NCI-H2196 treated with DMSO at 0.1 percent for 48 hours (cell line): ENCODE data around the gene CCDC33.
A peak's percentile ranks its signal among the peaks of the same experiment; 100 is the strongest.

Experiments
- DNase-seq: peaks from one replicate; lab custom pipeline; 2025; ENCODE audit not compliant: unreplicated experiment; lab: John Stamatoyannopoulos, UW

The CCDC33 gene

GRCh38 chr15:74377831-74378766 lies 142.0 kb downstream of the CCDC33 start:
- DNase-seq: no peak

DNA sequence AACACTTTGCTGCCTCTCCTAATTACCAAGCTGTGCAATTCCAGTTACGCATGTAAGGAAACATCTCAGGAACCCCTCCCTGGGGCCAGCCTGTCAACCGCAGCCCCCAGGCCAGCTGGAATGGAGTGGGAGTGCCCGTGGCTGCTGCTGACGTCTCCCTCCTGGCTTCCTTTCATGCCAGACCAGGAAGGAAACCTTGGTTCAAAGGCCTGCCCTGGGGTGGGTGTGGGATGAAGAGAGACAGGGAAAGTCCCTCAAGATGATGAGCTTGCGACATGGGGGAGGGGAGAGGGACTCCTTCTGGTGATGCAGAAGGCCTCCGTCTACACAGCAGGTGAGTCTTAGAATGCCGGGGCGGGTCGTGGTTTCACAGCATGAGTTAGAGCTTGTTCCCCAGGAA lies 142.7 kb downstream of the CCDC33 start:
- DNase-seq: no peak

GRCh38 chr15:74380361-74381189 lies 144.4 kb downstream of the CCDC33 start:
- DNase-seq: no peak

- no peak for DNase-seq
Measured at GRCh38 chr15:74381190-74381453, 145.0 kb downstream of the CCDC33 start.

DNA sequence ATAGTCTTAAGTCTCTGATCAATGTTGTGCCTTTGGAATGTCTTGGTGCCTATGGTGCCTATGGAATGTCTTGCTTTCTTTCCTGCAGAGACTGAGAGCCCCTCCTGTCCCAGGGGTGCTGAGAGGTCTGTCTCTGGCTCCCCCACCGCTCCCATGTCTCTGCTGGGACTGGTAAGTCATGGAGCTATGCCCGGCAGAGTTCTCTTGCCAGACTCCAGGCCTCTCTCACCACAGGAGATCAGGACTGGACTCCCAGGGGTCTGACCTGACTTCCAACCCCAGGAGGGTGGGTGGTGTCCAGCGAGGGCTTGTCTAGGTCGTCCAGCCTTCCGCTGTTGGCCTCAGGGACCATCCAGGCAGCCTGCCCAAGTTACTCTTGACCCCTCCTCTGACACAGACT lies 145.4 kb downstream of the CCDC33 start:
- DNase-seq: no peak

DNA sequence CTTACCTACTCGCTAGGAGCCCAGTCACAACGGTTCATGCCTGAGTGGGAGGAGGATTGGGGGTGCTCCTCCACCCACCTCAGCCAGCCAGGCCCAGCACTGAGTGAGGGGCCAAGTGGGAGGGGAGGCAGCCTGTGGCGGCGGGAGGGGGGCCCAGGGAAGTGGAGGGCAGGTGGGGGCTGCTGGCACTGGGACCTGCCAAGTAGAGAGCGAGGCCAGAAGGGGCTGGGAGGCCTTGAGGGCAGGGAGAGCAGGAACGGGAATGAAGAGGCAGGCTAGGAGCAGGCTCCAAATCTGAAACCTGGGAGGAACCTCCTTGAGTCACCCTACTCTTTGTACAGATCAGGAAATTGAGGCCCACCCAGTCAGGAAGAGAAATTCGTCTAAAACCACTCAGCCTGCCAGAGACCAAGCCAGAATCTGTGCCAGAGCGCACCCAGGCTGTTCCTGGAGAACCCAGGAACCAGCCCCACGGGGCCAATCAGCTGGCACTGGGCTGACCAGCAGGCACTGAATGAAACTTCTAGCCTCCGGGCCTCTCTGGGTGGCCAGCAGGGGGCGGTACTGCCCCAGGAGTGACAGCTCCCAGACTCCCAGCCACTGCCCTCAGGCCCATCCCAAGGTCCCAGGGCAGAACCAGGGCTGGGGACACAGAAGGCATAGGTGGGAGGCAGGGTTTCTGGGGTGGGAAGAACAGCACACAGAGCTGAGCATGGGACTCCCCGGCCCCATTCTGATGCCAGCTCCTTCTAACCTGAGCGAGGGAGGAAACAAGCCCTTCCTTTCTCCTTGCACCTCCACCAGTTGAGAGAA lies 146.1 kb downstream of the CCDC33 start:
- peak; percentile 34 for DNase-seq

DNA sequence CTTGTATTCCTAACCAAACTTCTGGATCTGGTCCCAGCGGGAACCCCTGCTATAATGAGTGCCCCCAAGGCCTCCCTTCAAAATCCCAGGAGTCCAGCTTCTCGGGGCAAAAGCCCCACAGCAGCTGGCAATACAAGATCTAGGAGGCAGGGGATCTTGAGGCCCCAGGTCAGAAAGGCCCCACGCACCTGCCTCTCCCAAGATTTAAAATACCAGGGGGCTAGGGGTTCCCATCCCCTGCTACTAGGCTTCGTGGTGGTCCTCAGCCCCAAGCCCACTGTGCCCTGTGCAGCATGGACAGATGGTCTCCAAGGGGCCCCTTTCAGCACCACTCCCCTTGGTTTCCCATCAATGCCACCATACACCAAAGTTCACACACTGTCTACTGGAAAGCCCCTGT lies 147.2 kb downstream of the CCDC33 start:
- DNase-seq: no peak

GRCh38 chr15:74383695-74384565 lies 147.8 kb downstream of the CCDC33 start:
- no peak for DNase-seq

DNA sequence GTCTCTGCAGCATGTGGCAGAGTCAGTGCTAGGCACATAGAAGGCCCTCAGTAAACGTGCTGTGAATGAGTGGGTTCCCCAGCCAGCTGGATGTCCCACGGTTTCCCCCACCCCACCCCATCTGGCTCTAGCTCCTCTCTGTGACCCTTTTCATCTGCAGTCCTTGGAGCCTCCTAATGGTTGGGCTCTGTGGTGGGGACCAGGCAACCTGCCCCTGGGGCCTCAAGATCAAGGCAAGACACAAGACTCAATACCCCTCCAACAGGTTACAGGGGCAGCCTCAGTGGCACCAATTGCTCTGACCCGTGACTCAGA lies 148.4 kb downstream of the CCDC33 start:
- no peak for DNase-seq

DNA sequence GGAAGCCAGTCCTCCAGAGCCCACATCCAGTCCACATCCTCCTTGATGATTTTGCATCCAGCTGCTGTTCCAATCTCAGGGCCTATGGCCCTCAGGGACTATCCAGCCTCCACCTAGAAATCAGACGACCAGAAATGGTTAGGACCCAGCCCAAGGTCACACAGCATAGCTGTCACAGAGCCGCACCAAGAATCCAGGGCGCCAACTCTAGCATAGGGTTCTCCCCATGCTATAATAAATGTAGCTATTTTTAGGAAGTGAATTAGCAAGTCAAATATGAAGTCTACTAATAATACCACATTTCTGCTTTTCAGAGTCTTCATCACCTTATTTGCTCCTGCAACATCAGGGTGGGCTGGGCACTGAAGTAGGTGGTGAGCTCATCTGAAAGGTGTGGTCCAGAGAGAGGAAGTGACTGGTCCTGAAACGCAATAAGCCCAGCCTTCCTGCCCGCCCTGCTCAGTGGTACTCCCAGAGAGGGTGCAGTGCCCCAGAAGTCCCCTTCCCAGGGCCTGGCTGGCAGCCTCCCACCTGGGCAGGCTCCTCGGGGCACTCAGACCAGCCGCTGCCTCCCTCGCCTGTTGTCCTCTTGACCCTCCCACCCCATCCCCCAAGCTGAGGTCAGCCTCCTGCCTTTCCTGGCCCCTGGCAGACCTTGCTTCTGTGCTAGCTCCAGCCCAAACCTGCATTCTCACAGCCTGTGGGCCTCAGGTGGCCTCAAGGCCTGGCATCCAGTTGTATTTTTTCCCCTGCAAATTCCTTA lies 148.9 kb downstream of the CCDC33 start:
- DNase-seq: no peak

- no peak for DNase-seq
Measured at GRCh38 chr15:74385733-74386132, 149.6 kb downstream of the CCDC33 start.
